ENCODE measurements around the gene ZBTB16. TPM values are rescaled to one million over a fixed set of nuclear protein-coding genes. Genes with fewer than 3 reads are reported as not detected.

The ZBTB16 gene
- total RNA-seq, 3 donors from 2014 or later (not counting 1 experiment from before 2014, with no cell fraction given), result 104 to 224 (median 156) TPM

- ATAC-seq (no peak), DNase-seq (no peak)
- Histone ChIP-seq H3K4me1 (ENCODE audit: control insufficient read depth, insufficient read depth, low read length) (peaks cover 92% of the 10 kb centered on the region), H3K27ac (ENCODE audit: low read length) (no peak overlapping the region), H3K9me3 (ENCODE audit: control insufficient read depth, insufficient read depth, low read length) (no peaks in the 10 kb centered on the region), H3K27me3 (ENCODE audit: control insufficient read depth, insufficient read depth, low read length) (no peaks in the 10 kb centered on the region), H3K4me3 (ENCODE audit: low read length) (no peak overlapping the region), H3K36me3 (ENCODE audit: control insufficient read depth, insufficient read depth, low read length) (no peaks in the 10 kb centered on the region)
- peak overlapping the region; percentile 42 for H3K4me3 Mint-ChIP-seq
- H3K9me3 Mint-ChIP-seq, result no peaks in the 10 kb centered on the region
- H3K36me3 Mint-ChIP-seq, result no peaks in the 10 kb centered on the region
- no peaks in the 10 kb centered on the region for H3K27me3 Mint-ChIP-seq (ENCODE audit: low read depth in 2 of 2)
- peaks cover 98 to 99% of the 10 kb centered on the region in 2 donors for H3K4me1 Mint-ChIP-seq
- intact Hi-C loops (cut with micrococcal nuclease), result no loop called here
- H3K27ac Mint-ChIP-seq, result peak overlapping the region; percentile 61 to 85
- TF ChIP-seq CTCF (IDR thresholded peaks at IDR 0.05), result no peak
- 53% methylated on average over 15 of the region's 15 CpGs for WGBS (ENCODE audit: insufficient coverage)
Observed at GRCh38 chr11:114171257-114172054, 111.9 kb downstream of the ZBTB16 start.

- peak in 1 of 2 donors; percentile 53 for DNase-seq
- H3K9me3 ChIP-seq (ENCODE audit: control insufficient read depth, insufficient read depth, low read length), result no peaks in the 10 kb centered on the region
- no peak for TF ChIP-seq CTCF (IDR thresholded peaks at IDR 0.05)
- no peaks in the 10 kb centered on the region for H3K9me3 Mint-ChIP-seq
- WGBS (ENCODE audit: insufficient coverage), result 53% methylated on average over 14 of the region's 14 CpGs
- H3K27ac ChIP-seq (ENCODE audit: low read length), result peak overlapping the region; percentile 64
- H3K36me3 Mint-ChIP-seq, result no peaks in the 10 kb centered on the region
- H3K4me3 Mint-ChIP-seq, result peak overlapping the region; percentile 77
- peak; percentile 16 to 45 (median 28) for ATAC-seq
- intact Hi-C loops (cut with micrococcal nuclease), result no loop called here
- peak overlapping the region; percentile 61 to 85 for H3K27ac Mint-ChIP-seq
- H3K27me3 ChIP-seq (ENCODE audit: control insufficient read depth, insufficient read depth, low read length), result no peaks in the 10 kb centered on the region
- no peaks in the 10 kb centered on the region for H3K27me3 Mint-ChIP-seq (ENCODE audit: low read depth in 2 of 2)
- H3K4me3 ChIP-seq (ENCODE audit: low read length), result no peak overlapping the region
- peaks cover 97 to 99% of the 10 kb centered on the region in 2 donors for H3K4me1 Mint-ChIP-seq
- H3K4me1 ChIP-seq (ENCODE audit: control insufficient read depth, insufficient read depth, low read length), result peaks cover 85% of the 10 kb centered on the region
- H3K36me3 ChIP-seq (ENCODE audit: control insufficient read depth, insufficient read depth, low read length), result no peaks in the 10 kb centered on the region
Observed at GRCh38 chr11:114172055-114172861, 112.7 kb downstream of the ZBTB16 start.

- H3K27me3 ChIP-seq (ENCODE audit: control insufficient read depth, insufficient read depth, low read length), result no peaks in the 10 kb centered on the region
- peaks cover 97 to 99% of the 10 kb centered on the region in 2 donors for H3K4me1 Mint-ChIP-seq
- peaks cover 78% of the 10 kb centered on the region for H3K4me1 ChIP-seq (ENCODE audit: control insufficient read depth, insufficient read depth, low read length)
- peak; percentile 59 to 82 (median 76) for ATAC-seq
- WGBS (ENCODE audit: insufficient coverage), result 31% methylated on average over 7 of the region's 8 CpGs
- no peaks in the 10 kb centered on the region for H3K36me3 Mint-ChIP-seq
- H3K27ac Mint-ChIP-seq, result peak overlapping the region; percentile 61 to 85
- intact Hi-C loops (cut with micrococcal nuclease), result no loop called here
- no peak overlapping the region for H3K4me3 ChIP-seq (ENCODE audit: low read length)
- H3K27ac ChIP-seq (ENCODE audit: low read length), result peak overlapping the region; percentile 64
- no peaks in the 10 kb centered on the region for H3K27me3 Mint-ChIP-seq (ENCODE audit: low read depth in 2 of 2)
- DNase-seq, result peak in 1 of 2 donors; percentile 58
- H3K9me3 ChIP-seq (ENCODE audit: control insufficient read depth, insufficient read depth, low read length), result no peaks in the 10 kb centered on the region
- TF ChIP-seq CTCF (IDR thresholded peaks at IDR 0.05), result no peak
- no peaks in the 10 kb centered on the region for H3K9me3 Mint-ChIP-seq
- H3K4me3 Mint-ChIP-seq, result peak overlapping the region; percentile 77
- no peaks in the 10 kb centered on the region for H3K36me3 ChIP-seq (ENCODE audit: control insufficient read depth, insufficient read depth, low read length)
Observed at GRCh38 chr11:114172871-114173444, 113.4 kb downstream of the ZBTB16 start.

Data from natural killer cell (primary cell).